DND-41 (cell line): ENCODE measurements around the gene MEF2C.

ENCODE experiments used
- ATAC-seq: fragments of 200-7000 bp; cut with Tn5 transposase; 3 replicates; pipeline ENCODE4 v1.9.1; 2021; ENCODE audit warnings: low read depth; ENCODE audit not compliant: insufficient read depth
- DNase-seq: peaks from one replicate; pipeline ENCODE4 v3.0.0-alpha.2; 2020
- H2AFZ ChIP-seq: 2 replicates; pipeline ENCODE4 v1.6.0; 2012; ENCODE audit warnings: low read depth, low read length
- H3K27ac ChIP-seq: 2 replicates; pipeline ENCODE4 v1.5.1; 2012; ENCODE audit warnings: low read length, inconsistent platforms
- H3K27me3 ChIP-seq: fragments of 200-600 bp; sonication (generic); 2 replicates; pipeline ENCODE4 v1.6.0; 2012; ENCODE audit warnings: low read length, mild to moderate bottlenecking, inconsistent platforms; ENCODE audit not compliant: insufficient read depth, poor library complexity
- H3K36me3 ChIP-seq: 2 replicates; pipeline ENCODE4 v1.5.1; 2012; ENCODE audit warnings: low read length, inconsistent platforms; ENCODE audit not compliant: insufficient read depth
- H3K4me1 ChIP-seq: 2 replicates; pipeline ENCODE4 v1.5.1; 2012; ENCODE audit warnings: mild to moderate bottlenecking, low read length; ENCODE audit not compliant: insufficient read depth
- H3K4me2 ChIP-seq: 2 replicates; pipeline ENCODE4 v1.6.0; 2012; ENCODE audit warnings: mild to moderate bottlenecking, moderate library complexity, low read length, inconsistent platforms; ENCODE audit not compliant: insufficient read depth
- H3K4me3 ChIP-seq, 2 experiments: fragments of 200-600 bp in 1 of 2; shearing (Covaris generic) in 1 of 2; 2 replicates each; pipeline ENCODE4 v1.5.1; 2012 to 2016; ENCODE audit warnings: inconsistent platforms in 2 of 2, low read length in 2 of 2, mild to moderate bottlenecking in 2 of 2, low read depth in 1 of 2, moderate library complexity in 1 of 2
- H3K79me2 ChIP-seq: 2 replicates; pipeline ENCODE4 v1.6.0; 2012; ENCODE audit warnings: low read length, inconsistent platforms; ENCODE audit not compliant: insufficient read depth
- H3K9ac ChIP-seq: 2 replicates; pipeline ENCODE4 v1.6.0; 2012; ENCODE audit warnings: low read depth, mild to moderate bottlenecking, inconsistent platforms, low read length, moderate library complexity
- H3K9me3 ChIP-seq: 2 replicates; pipeline ENCODE4 v1.5.1; 2012; ENCODE audit warnings: low read length, moderate library complexity, mild to moderate bottlenecking, inconsistent platforms; ENCODE audit not compliant: insufficient read depth, severe bottlenecking
- H4K20me1 ChIP-seq: 2 replicates; pipeline ENCODE4 v1.6.0; 2012; ENCODE audit warnings: low read length; ENCODE audit not compliant: insufficient read depth
- CTCF ChIP-seq: IDR thresholded peaks from 2 replicates; pipeline ENCODE4 v1.5.1; 2012; ENCODE audit warnings: borderline replicate concordance, low read length, moderate library complexity, mild to moderate bottlenecking; ENCODE audit not compliant: poor library complexity, severe bottlenecking; ENCODE audit errors: extremely low read depth
- EZH2 ChIP-seq: IDR thresholded peaks from 3 replicates; pipeline ENCODE4 v1.6.1; 2012; ENCODE audit warnings: borderline replicate concordance, low read depth, mild to moderate bottlenecking, moderate library complexity, low read length, inconsistent platforms; ENCODE audit not compliant: severe bottlenecking

The MEF2C gene

GRCh38 chr5:88682131-88682530 is 200.9 kb downstream of the MEF2C start:
- H3K9ac ChIP-seq = no peak overlapping the region
- ATAC-seq (no peak), DNase-seq (no peak)
- no peaks in the 10 kb centered on the region for H3K9me3 ChIP-seq
- H4K20me1 ChIP-seq = no peaks in the 10 kb centered on the region
- no peaks in the 10 kb centered on the region for H3K79me2 ChIP-seq
- H3K4me3 ChIP-seq = no peak overlapping the region
- no peak overlapping the region for H3K27ac ChIP-seq
- no peak overlapping the region for H3K4me2 ChIP-seq
- TF ChIP-seq EZH2 = no peak
- TF ChIP-seq CTCF = no peak
- H3K4me1 ChIP-seq = no peaks in the 10 kb centered on the region
- peaks cover 13% of the 10 kb centered on the region for H3K27me3 ChIP-seq
- no peak overlapping the region for H2AFZ ChIP-seq
- H3K36me3 ChIP-seq = no peaks in the 10 kb centered on the region

- Histone ChIP-seq H3K79me2 (no peaks in the 10 kb centered on the region), H3K4me1 (no peaks in the 10 kb centered on the region), H3K4me3 (no peak overlapping the region), H3K9me3 (no peaks in the 10 kb centered on the region), H3K4me2 (no peak overlapping the region), H2AFZ (no peak overlapping the region), H3K36me3 (no peaks in the 10 kb centered on the region), H3K27me3 (peaks cover 13% of the 10 kb centered on the region), H4K20me1 (no peaks in the 10 kb centered on the region), H3K9ac (no peak overlapping the region), H3K27ac (no peak overlapping the region)
- TF ChIP-seq EZH2 = no peak
- no peak for TF ChIP-seq CTCF
- ATAC-seq = no peak
- DNase-seq = no peak
These were observed 201.7 kb downstream of the MEF2C start for GRCh38 chr5:88681211-88681803.

GRCh38 chr5:88680253-88681132 is 202.5 kb downstream of the MEF2C start:
- Histone ChIP-seq H3K9me3 (no peaks in the 10 kb centered on the region), H3K27me3 (peaks cover 13% of the 10 kb centered on the region), H3K4me2 (peak overlapping the region; percentile 33; the same call in 1 of the 2 replicates), H3K36me3 (no peaks in the 10 kb centered on the region), H3K27ac (no peak overlapping the region), H3K4me1 (no peaks in the 10 kb centered on the region), H3K4me3 (no peak overlapping the region), H3K9ac (no peak overlapping the region), H4K20me1 (no peaks in the 10 kb centered on the region), H2AFZ (peak overlapping the region; percentile 45; the same call in 1 of the 2 replicates), H3K79me2 (no peaks in the 10 kb centered on the region)
- TF ChIP-seq EZH2 (no peak), CTCF (peak; percentile 81)
- DNase-seq (peak; percentile 55), ATAC-seq (peak; percentile 95)
